HepG2 (cell line): ENCODE data around the gene TMEM167A. TPM values are rescaled to one million over a fixed set of nuclear protein-coding genes. Genes with fewer than 3 reads are reported as not detected.

Experiments used
- ATAC-seq: fragments of 200-7000 bp; cut with Tn5 transposase; 3 replicates; pipeline ENCODE4 v1.9.1; 2020; ENCODE audit warnings: mild to moderate bottlenecking, moderate library complexity
- BruUV-seq: library from RNA; stranded (reverse); fragments of 400-500 nt; replicated peaks from 2 replicates; lab custom pipeline; 2021; lab: Mats Ljungman, UMichigan
- CTCF ChIA-PET: fragments of 300-600 bp; formaldehyde crosslinking; extraction: SDS; loops from one replicate; lab custom pipeline; 2021; ENCODE audit warnings: low total read pairs, inconsistent platforms, low intra/inter-chr PET ratio; lab: Yijun Ruan, JAX
- POLR2A ChIA-PET: fragments of 350-600 bp; sonication (Branson Sonifier 250); formaldehyde crosslinking; loops from one replicate; lab custom pipeline; 2020; ENCODE audit warnings: antibody characterized with exemption, inconsistent platforms; lab: Yijun Ruan, JAX
- DNase-seq: peaks from one replicate; pipeline ENCODE4 v3.0.0-alpha.2; 2015; ENCODE audit warnings: low spot score
- FAIRE-seq: peaks from 3 replicates; lab custom pipeline; 2011; peaks lifted over from hg19 to GRCh38; lab: Jason Lieb, UNC
- H2AFZ ChIP-seq: one replicate; pipeline ENCODE4 v1.6.1; 2011; ENCODE audit warnings: low read length, inconsistent platforms
- H3K27ac ChIP-seq: fragments of 300-600 bp; 3 replicates; pipeline ENCODE4 v1.8.0; 2011; ENCODE audit warnings: mixed run types, mild to moderate bottlenecking, mixed read lengths, low read length, inconsistent platforms; ENCODE audit not compliant: insufficient read depth; ENCODE audit errors: extremely low read length
- H3K27me3 ChIP-seq, 2 experiments: fragments of 200-600 bp in 1 of 2; 2 replicates in 1 of 2; 3 replicates in 1 of 2; pipeline versions ENCODE4 v1.6.0 to v1.8.0; 2011; ENCODE audit warnings: low read length in 2 of 2, mild to moderate bottlenecking in 2 of 2, moderate library complexity in 2 of 2, inconsistent platforms in 1 of 2; ENCODE audit not compliant: insufficient read depth in 2 of 2, control insufficient read depth in 1 of 2
- H3K36me3 ChIP-seq, 2 experiments: fragments of 200-600 bp in 1 of 2; replicated peaks in 1 of 2; 2 replicates in 1 of 2; 3 replicates in 1 of 2; pipeline versions ENCODE4 v1.5.1 to v1.8.0; 2011; ENCODE audit warnings: low read length in 2 of 2, inconsistent platforms in 1 of 2; ENCODE audit not compliant: insufficient read depth in 2 of 2, control insufficient read depth in 1 of 2
- H3K4me1 ChIP-seq: 2 replicates; pipeline ENCODE4 v1.5.1; 2012; ENCODE audit warnings: low read length, inconsistent platforms; ENCODE audit not compliant: insufficient read depth
- H3K4me2 ChIP-seq: 2 replicates; pipeline ENCODE4 v1.6.0; 2011; ENCODE audit warnings: low read depth, low read length, inconsistent platforms
- H3K4me3 ChIP-seq, 3 experiments: fragments of 200-600 bp in 1 of 3; sonication (generic), shearing (Covaris generic) in 1 of 3; replicated peaks in 1 of 3; 2 replicates each; pipeline ENCODE4 v1.5.1; 2011 to 2016; ENCODE audit warnings: low read length in 3 of 3, inconsistent platforms in 2 of 3, low read depth in 2 of 3, mild to moderate bottlenecking in 2 of 3, control low read depth in 1 of 3, mixed read lengths in 1 of 3; ENCODE audit not compliant: insufficient read depth in 1 of 3
- H3K79me2 ChIP-seq: one replicate; pipeline ENCODE4 v1.6.1; 2011; ENCODE audit warnings: low read length, inconsistent platforms; ENCODE audit not compliant: insufficient read depth
- H3K9ac ChIP-seq: 2 replicates; pipeline ENCODE4 v1.6.0; 2011; ENCODE audit warnings: mild to moderate bottlenecking, low read depth, low read length, inconsistent platforms; ENCODE audit not compliant: insufficient read depth
- H3K9me3 ChIP-seq: 2 replicates; pipeline ENCODE4 v1.5.1; 2012; ENCODE audit warnings: mild to moderate bottlenecking, low read length
- H4K20me1 ChIP-seq: 2 replicates; pipeline ENCODE4 v1.6.0; 2011; ENCODE audit warnings: inconsistent platforms, mild to moderate bottlenecking, low read length, moderate library complexity; ENCODE audit not compliant: insufficient read depth
- ARNTL ChIP-seq: sonication (generic); formaldehyde crosslinking; IDR thresholded peaks from 2 replicates; pipeline ENCODE4 v1.4.0; 2020; ENCODE audit warnings: mild to moderate bottlenecking, missing genetic modification reagents
- CREM ChIP-seq, 2 experiments: sonication (generic) in 1 of 2; formaldehyde crosslinking in 1 of 2; IDR thresholded peaks; 2 replicates each; pipeline versions ENCODE4 v1.4.0 to v1.6.1; 2016 to 2020; ENCODE audit warnings: antibody characterized with exemption in 1 of 2, mild to moderate bottlenecking in 1 of 2, missing genetic modification reagents in 1 of 2
- EEA1 ChIP-seq: sonication (generic); formaldehyde crosslinking; IDR thresholded peaks from 2 replicates; pipeline ENCODE4 v1.5.1; 2020; ENCODE audit warnings: mild to moderate bottlenecking, missing genetic modification reagents, borderline replicate concordance
- GABPB1 ChIP-seq: IDR thresholded peaks from 2 replicates; pipeline ENCODE4 v1.6.1; 2016; ENCODE audit warnings: mild to moderate bottlenecking, missing genetic modification reagents, moderate library complexity, missing compliant biosample characterization
- GTF3A ChIP-seq: sonication (generic); formaldehyde crosslinking; conservative IDR thresholded peaks from 2 replicates; pipeline ENCODE4 v1.4.0; 2020; ENCODE audit warnings: mild to moderate bottlenecking, missing genetic modification reagents
- HOMEZ ChIP-seq: IDR thresholded peaks from 2 replicates; pipeline ENCODE4 v1.6.1; 2016; ENCODE audit warnings: low read depth
- NFE2L2 ChIP-seq: fragments of 150-350 bp; IDR thresholded peaks from 2 replicates; pipeline ENCODE4 v1.6.1; 2014; ENCODE audit warnings: low read length
- PREB ChIP-seq: sonication (generic); formaldehyde crosslinking; IDR thresholded peaks from 2 replicates; pipeline ENCODE4 v1.4.0; 2020; ENCODE audit warnings: missing genetic modification reagents
- TCF12 ChIP-seq, 2 experiments: fragments of 450-650 bp in 1 of 2; sonication (generic) in 1 of 2; formaldehyde crosslinking in 1 of 2; IDR thresholded peaks; 2 replicates each; pipeline versions ENCODE4 v1.6.1 to v1.8.0; 2017 to 2022; ENCODE audit warnings: antibody characterized with exemption in 1 of 2, mild to moderate bottlenecking in 1 of 2, missing genetic modification reagents in 1 of 2, moderate library complexity in 1 of 2
- THAP9 ChIP-seq: sonication (generic); formaldehyde crosslinking; IDR thresholded peaks from 2 replicates; pipeline ENCODE4; 2020; ENCODE audit warnings: missing genetic modification reagents, mild to moderate bottlenecking, borderline replicate concordance
- TRIM22 ChIP-seq: fragments of 450-650 bp; IDR thresholded peaks from 2 replicates; pipeline ENCODE4 v1.6.1; 2017
- ZNF550 ChIP-seq: sonication (generic); formaldehyde crosslinking; IDR thresholded peaks from 2 replicates; pipeline ENCODE4 v1.4.0; 2020; ENCODE audit warnings: mild to moderate bottlenecking, missing genetic modification reagents, borderline replicate concordance
- ZNF563 ChIP-seq: sonication (generic); formaldehyde crosslinking; IDR thresholded peaks from 2 replicates; pipeline ENCODE4 v1.8.0; 2022; ENCODE audit warnings: mild to moderate bottlenecking, moderate library complexity, missing genetic modification reagents
- ZNF678 ChIP-seq: sonication (generic); formaldehyde crosslinking; IDR thresholded peaks from 2 replicates; pipeline ENCODE4 v1.4.0; 2020; ENCODE audit warnings: mild to moderate bottlenecking, missing genetic modification reagents
- ZNF761 ChIP-seq: sonication (generic); formaldehyde crosslinking; conservative IDR thresholded peaks from 2 replicates; pipeline ENCODE4 v1.4.0; 2020; ENCODE audit warnings: mild to moderate bottlenecking, missing genetic modification reagents
- ZNF841 ChIP-seq: sonication (generic); formaldehyde crosslinking; IDR thresholded peaks from 2 replicates; pipeline ENCODE4 v1.8.1; 2023; ENCODE audit warnings: missing genetic modification reagents, borderline replicate concordance
- WGBS: methylation state at CpG from one replicate; pipeline ENCODE4 v1.1.6; 2017; ENCODE audit warnings: low lambda C conversion rate; 5-methylcytosine and 5-hydroxymethylcytosine counted together
- in situ Hi-C: cut with HindIII; loops from 2 replicates; pipeline ENCODE4 v1.10.0; 2017; ENCODE audit warnings: low pct_unique_long_range_greater_than_20kb; ENCODE audit not compliant: extremely low pct_ligation_motif_present
- intact Hi-C: fragments of 100-400 bp; cut with micrococcal nuclease; formaldehyde crosslinking; loops from one replicate; pipeline ENCODE4 v1.10.0; 2022; ENCODE audit not compliant: unreplicated experiment
- polyA plus RNA-seq, 8 experiments: library from polyadenylated mRNA; depleted of rRNA in 3 of 8; stranded (reverse) in 7 of 8; unstranded in 1 of 8; fragments of >200 nt; fragmentation: Illumina TruSeq in 4 of 8; extraction: Trizol in 4 of 8; gene quantifications; 2 replicates each; pipeline versions ENCODE4 v1.2.1 to v1.2.3, GENCODE V29; 2011 to 2016; ENCODE audit warnings: low read depth in 4 of 8, missing spikeins in 1 of 8, mixed read lengths in 1 of 8; ENCODE audit not compliant: insufficient read depth in 1 of 8
- total RNA-seq, 5 experiments: library from RNA; depleted of rRNA; stranded (reverse); fragments of >200 nt; fragmentation: Illumina TruSeq; extraction: Trizol; gene quantifications; 2 replicates each; pipeline ENCODE4 v1.2.3, GENCODE V29; 2016; ENCODE audit warnings: low read depth in 1 of 5

TMEM167A gene
- total and polyA plus RNA-seq, 2 of the 13 experiments (the other 11 are each of a cell fraction or from before 2014, with no cell fraction given): 47.0 to 78.7 TPM

GRCh38 chr5:83077662-83078261 is 568 bp upstream of the TMEM167A start (continued):
- TF ChIP-seq HOMEZ (no peak), ARNTL (no peak), ZNF563 (CRISPR knock-in tag) (no peak), TRIM22 (no peak), CREM (IDR thresholded peaks at IDR 0.05) (no peak), CREM (CRISPR knock-in tag; IDR thresholded peaks at IDR 0.05) (no peak), TCF12 (IDR thresholded peaks at IDR 0.05) (no peak), TCF12 (CRISPR knock-in tag; IDR thresholded peaks at IDR 0.05) (no peak; the same call in 1 of the 2 replicates)

- H3K4me2 ChIP-seq: no peak overlapping the region
- H3K79me2 ChIP-seq: peaks cover 89% of the 10 kb centered on the region
- no peak overlapping the region for H3K4me3 ChIP-seq
- no peak overlapping the region for H2AFZ ChIP-seq
- ATAC-seq (no peak), DNase-seq (no peak), FAIRE-seq (no peak)
- no peaks in the 10 kb centered on the region; a peak in 1 of 5 replicates for H3K27me3 ChIP-seq
- peaks cover 63% of the 10 kb centered on the region for H3K4me1 ChIP-seq
- WGBS: 97% methylated on average over 6 of the region's 6 CpGs
- in situ Hi-C loops (no loop called here), intact Hi-C loops (loop anchor here (10.0 kb wide), 1 partner anchor 718 kb away; no protein-coding TSS in a partner anchor)
- H3K9ac ChIP-seq: no peak overlapping the region
- H4K20me1 ChIP-seq: peaks cover 9% of the 10 kb centered on the region
- H3K27ac ChIP-seq: no peak overlapping the region
- peaks cover 0 to 1% of the 10 kb centered on the region in 2 experiments; a peak in 1 of 5 replicates for H3K36me3 ChIP-seq
- no peaks in the 10 kb centered on the region for H3K9me3 ChIP-seq
- ChIA-PET POLR2A (no interaction called here), CTCF (no interaction called here)
- BruUV-seq: no TSS peak
- TF ChIP-seq PREB (CRISPR knock-in tag) (no peak), GABPB1 (no peak), EEA1 (CRISPR knock-in tag) (no peak), THAP9 (CRISPR knock-in tag) (no peak), GTF3A (no peak), ZNF841 (CRISPR knock-in tag) (no peak), ZNF550 (CRISPR knock-in tag) (no peak), ZNF761 (CRISPR knock-in tag) (no peak), NFE2L2 (no peak), ZNF678 (CRISPR knock-in tag) (no peak)
These were observed 4.2 kb downstream of the TMEM167A start for GRCh38 chr5:83072966-83073365.
